Mesenchymal stem cell (in vitro differentiated cells and primary cell): Measurements from ENCODE around the gene PTTG2.

Source experiments
- DNase-seq: peaks from one replicate; pipeline ENCODE4 v3.0.0-alpha.2; 2013
- H2AFZ ChIP-seq: one replicate; pipeline ENCODE4 v1.6.1; 2013; ENCODE audit warnings: low read depth, mild to moderate bottlenecking, control low read depth, inconsistent platforms, low read length, moderate library complexity
- H2AK5ac ChIP-seq: 2 replicates; pipeline ENCODE4 v1.6.1; 2013; ENCODE audit warnings: low read length, moderate library complexity, mild to moderate bottlenecking, inconsistent platforms; ENCODE audit not compliant: severe bottlenecking
- H2BK120ac ChIP-seq: one replicate; pipeline ENCODE4 v1.6.1; 2013; ENCODE audit warnings: low read depth, mild to moderate bottlenecking, inconsistent platforms, low read length, moderate library complexity
- H2BK12ac ChIP-seq, 2 experiments: one replicate each; pipeline ENCODE4 v1.6.1; 2013; ENCODE audit warnings: inconsistent platforms in 2 of 2, low read length in 2 of 2, mild to moderate bottlenecking in 2 of 2, moderate library complexity in 2 of 2, control low read depth in 1 of 2
- H2BK15ac ChIP-seq: one replicate; pipeline ENCODE4 v1.6.1; 2013; ENCODE audit warnings: mild to moderate bottlenecking, low read depth, inconsistent platforms; ENCODE audit not compliant: poor library complexity, severe bottlenecking
- H2BK5ac ChIP-seq: 2 replicates; pipeline ENCODE4 v1.6.1; 2013; ENCODE audit warnings: low read depth, mild to moderate bottlenecking, low read length, control low read depth, inconsistent platforms; ENCODE audit not compliant: poor library complexity, severe bottlenecking
- H3K14ac ChIP-seq, 2 experiments: one replicate each; pipeline ENCODE4 v1.6.1; 2013; ENCODE audit warnings: inconsistent platforms in 2 of 2, low read length in 2 of 2, control low read depth in 1 of 2, mild to moderate bottlenecking in 1 of 2, moderate library complexity in 1 of 2
- H3K18ac ChIP-seq, 2 experiments: one replicate each; pipeline ENCODE4 v1.6.1; 2013; ENCODE audit warnings: inconsistent platforms in 2 of 2, low read length in 2 of 2, control low read depth in 1 of 2, low read depth in 1 of 2, mild to moderate bottlenecking in 1 of 2
- H3K23ac ChIP-seq, 2 experiments: one replicate each; pipeline ENCODE4 v1.6.1; 2013; ENCODE audit warnings: inconsistent platforms in 2 of 2, low read length in 2 of 2, mild to moderate bottlenecking in 2 of 2, moderate library complexity in 2 of 2, control low read depth in 1 of 2
- H3K27ac ChIP-seq: 2 replicates; pipeline ENCODE4 v1.5.1; 2013; ENCODE audit warnings: mild to moderate bottlenecking, moderate library complexity, low read length, control low read depth, inconsistent platforms; ENCODE audit not compliant: poor library complexity, severe bottlenecking
- H3K27me3 ChIP-seq, 2 experiments: 2 replicates each; pipeline versions ENCODE4 v1.6.1 to v1.7.0; 2013; ENCODE audit warnings: low read length in 2 of 2, mild to moderate bottlenecking in 2 of 2, moderate library complexity in 2 of 2, control low read depth in 1 of 2, inconsistent platforms in 1 of 2; ENCODE audit not compliant: control insufficient read depth in 1 of 2, insufficient read depth in 1 of 2
- H3K36me3 ChIP-seq, 2 experiments: 2 replicates each; pipeline versions ENCODE4 v1.6.1 to v1.7.0; 2013; ENCODE audit warnings: low read length in 2 of 2, control low read depth in 1 of 2, inconsistent platforms in 1 of 2, low read depth in 1 of 2, mild to moderate bottlenecking in 1 of 2; ENCODE audit not compliant: insufficient read depth in 2 of 2, control insufficient read depth in 1 of 2
- H3K4ac ChIP-seq, 2 experiments: one replicate each; pipeline ENCODE4 v1.6.1; 2013; ENCODE audit warnings: inconsistent platforms in 2 of 2, low read length in 2 of 2, mild to moderate bottlenecking in 2 of 2, moderate library complexity in 2 of 2, control low read depth in 1 of 2, low read depth in 1 of 2
- H3K4me1 ChIP-seq: 2 replicates; pipeline ENCODE4 v1.6.1; 2013; ENCODE audit warnings: low read depth, low read length, control low read depth; ENCODE audit not compliant: control insufficient read depth, insufficient read depth
- H3K4me2 ChIP-seq: 2 replicates; pipeline ENCODE4 v1.6.1; 2013; ENCODE audit warnings: low read length, mild to moderate bottlenecking, inconsistent platforms; ENCODE audit not compliant: poor library complexity, severe bottlenecking
- H3K4me3 ChIP-seq, 2 experiments: 2 replicates each; pipeline versions ENCODE4 v1.5.1 to v1.7.0; 2013; ENCODE audit warnings: low read length in 2 of 2, mild to moderate bottlenecking in 2 of 2, control low read depth in 1 of 2, low read depth in 1 of 2; ENCODE audit not compliant: insufficient read depth in 1 of 2
- H3K79me1 ChIP-seq: replicated peaks from 2 replicates; pipeline ENCODE4 v1.6.1; 2013; ENCODE audit warnings: mild to moderate bottlenecking, control low read depth, low read length, inconsistent platforms; ENCODE audit not compliant: poor library complexity, severe bottlenecking
- H3K9ac ChIP-seq: 2 replicates; pipeline ENCODE4 v1.7.0; 2013; ENCODE audit warnings: mild to moderate bottlenecking, low read length, moderate library complexity
- H3K9me3 ChIP-seq: 2 replicates; pipeline ENCODE4 v1.7.0; 2013; ENCODE audit warnings: mild to moderate bottlenecking, low read length; ENCODE audit not compliant: control insufficient read depth
- H4K8ac ChIP-seq: one replicate; pipeline ENCODE4 v1.6.1; 2013; ENCODE audit warnings: inconsistent platforms, mild to moderate bottlenecking, low read length, moderate library complexity
- H4K91ac ChIP-seq: one replicate; pipeline ENCODE4 v1.6.1; 2013; ENCODE audit warnings: mild to moderate bottlenecking, low read length, inconsistent platforms
- WGBS: methylation state at CpG from one replicate; pipeline ENCODE4 v1.1.7; 2013; ENCODE audit warnings: mixed read lengths; 5-methylcytosine and 5-hydroxymethylcytosine counted together

Gene PTTG2

DNA sequence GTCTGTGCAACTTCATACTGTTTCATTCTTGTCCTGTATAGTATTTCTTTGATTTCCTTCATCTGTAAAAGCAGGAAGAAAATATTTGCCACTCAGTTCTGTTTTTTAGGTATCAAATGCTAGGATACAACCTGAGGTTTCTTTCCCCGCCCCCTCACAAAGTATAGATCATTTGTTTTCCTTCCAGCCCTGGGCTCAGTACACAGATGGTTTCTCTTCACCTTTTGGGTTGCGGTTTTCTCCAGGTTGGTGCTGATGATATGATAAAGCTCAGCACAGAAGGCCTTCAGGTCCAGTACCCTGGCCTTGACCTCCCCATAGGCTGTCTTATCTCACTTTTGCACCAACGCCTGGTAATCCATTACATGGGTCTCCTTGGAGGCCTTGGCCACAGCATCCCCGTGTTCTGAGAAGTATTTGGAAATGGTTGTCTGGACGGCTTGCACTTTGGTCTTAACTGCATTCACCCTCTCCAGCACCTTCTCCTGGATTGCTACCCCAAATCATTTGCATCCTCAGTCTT, 35.2 kb downstream of the PTTG2 start:
- no peak overlapping the region for H3K18ac ChIP-seq
- WGBS: 91% methylated on average over 5 of the region's 5 CpGs
- H2BK120ac ChIP-seq: no peak overlapping the region
- no peak overlapping the region for H3K23ac ChIP-seq
- H3K9me3 ChIP-seq: no peaks in the 10 kb centered on the region
- H3K27ac ChIP-seq: no peak overlapping the region
- H3K27me3 ChIP-seq: no peaks in the 10 kb centered on the region
- H2BK12ac ChIP-seq: no peak overlapping the region
- H2AK5ac ChIP-seq: no peak overlapping the region
- no peak overlapping the region for H3K4me2 ChIP-seq
- no peak for DNase-seq
- no peak overlapping the region for H3K9ac ChIP-seq
- no peak overlapping the region for H3K4me3 ChIP-seq
- peaks cover 2% of the 10 kb centered on the region for H3K4me1 ChIP-seq
- no peak overlapping the region for H2BK15ac ChIP-seq
- no peak overlapping the region for H4K91ac ChIP-seq
- no peak overlapping the region for H4K8ac ChIP-seq
- H3K14ac ChIP-seq: no peak overlapping the region
- peaks cover 0 to 3% of the 10 kb centered on the region in 2 experiments for H3K36me3 ChIP-seq
- no peak overlapping the region for H2BK5ac ChIP-seq
- no peak overlapping the region for H2AFZ ChIP-seq
- H3K4ac ChIP-seq: no peak overlapping the region
- peaks cover 52% of the 10 kb centered on the region for H3K79me1 ChIP-seq

DNA sequence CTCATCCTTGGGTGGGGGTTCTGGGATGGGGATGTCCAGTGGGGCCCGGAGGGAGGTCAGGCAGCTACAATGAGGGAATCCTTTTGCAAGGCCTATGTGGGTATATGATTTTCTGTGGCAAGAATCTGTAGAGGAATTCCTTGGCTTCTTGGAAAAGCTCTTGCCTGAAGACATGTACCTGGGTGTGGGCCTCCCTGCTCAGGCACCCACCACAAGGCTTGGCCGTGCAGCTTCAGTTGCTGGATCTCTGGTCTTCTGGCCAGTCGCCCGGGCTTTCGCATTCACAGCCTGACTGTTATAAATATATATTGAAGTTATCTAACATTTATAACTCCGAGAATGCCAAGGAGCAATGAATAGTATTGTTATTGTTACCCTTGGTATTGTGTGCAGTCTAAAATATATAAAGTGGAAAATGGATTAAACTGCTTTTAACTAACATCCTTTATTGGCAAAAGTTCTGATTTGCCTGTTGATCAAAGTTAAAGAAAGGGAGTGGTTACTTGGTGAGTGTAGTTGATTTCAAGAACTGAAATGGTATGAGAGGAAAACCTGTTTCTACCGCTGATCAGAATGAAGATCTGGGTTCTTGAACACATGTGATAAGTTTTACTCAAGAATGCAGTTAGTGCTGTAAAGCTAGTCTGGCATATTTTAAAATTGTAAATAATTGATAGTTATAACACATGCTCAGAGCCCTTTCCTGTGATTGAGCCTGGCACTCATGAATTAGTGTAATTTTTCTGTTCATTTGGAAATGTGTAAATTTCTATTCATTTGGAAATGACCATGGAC, 36.0 kb downstream of the PTTG2 start:
- Histone ChIP-seq H3K9ac (no peak overlapping the region), H2AK5ac (no peak overlapping the region), H3K23ac (no peak overlapping the region), H3K79me1 (peaks cover 52% of the 10 kb centered on the region), H2AFZ (no peak overlapping the region), H3K18ac (no peak overlapping the region), H2BK12ac (no peak overlapping the region), H3K27ac (no peak overlapping the region), H3K27me3 (no peaks in the 10 kb centered on the region), H2BK15ac (no peak overlapping the region), H3K9me3 (no peaks in the 10 kb centered on the region), H3K36me3 (peaks cover 0 to 3% of the 10 kb centered on the region in 2 experiments), H2BK5ac (no peak overlapping the region), H2BK120ac (no peak overlapping the region), H4K8ac (no peak overlapping the region), H4K91ac (no peak overlapping the region), H3K4me1 (peaks cover 2% of the 10 kb centered on the region), H3K4me2 (no peak overlapping the region), H3K14ac (no peak overlapping the region), H3K4ac (no peak overlapping the region), H3K4me3 (no peak overlapping the region)
- no peak for DNase-seq
- WGBS: 100% methylated on average over 3 of the region's 7 CpGs

DNA sequence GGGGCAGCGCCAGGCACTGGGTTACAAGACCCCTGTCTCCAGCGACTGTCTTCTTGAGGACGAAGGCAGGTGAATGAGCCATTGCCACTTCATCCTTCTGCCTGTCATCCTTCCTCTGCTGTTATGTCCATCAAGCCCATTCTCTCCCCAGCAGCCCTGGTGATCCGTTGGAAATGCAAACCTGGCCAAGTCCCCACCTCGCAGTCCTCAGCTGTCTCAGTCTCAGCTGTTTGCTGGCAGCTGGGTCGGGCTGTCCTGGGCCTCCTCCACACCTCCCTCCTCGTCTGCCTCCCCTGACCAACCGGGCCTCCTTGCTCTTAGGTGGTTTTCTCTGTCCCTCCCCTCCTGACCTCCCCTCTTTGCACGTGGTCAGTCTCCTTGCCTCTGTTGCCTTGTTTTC, 38.0 kb downstream of the PTTG2 start:
- Histone ChIP-seq H2BK15ac (no peak overlapping the region), H3K4ac (no peak overlapping the region), H3K18ac (no peak overlapping the region), H2BK12ac (no peak overlapping the region), H4K8ac (no peak overlapping the region), H3K9ac (no peak overlapping the region), H3K23ac (peak overlapping the region in 1 of 2 experiments; percentile 42), H3K4me1 (peaks cover 2% of the 10 kb centered on the region), H2AFZ (no peak overlapping the region), H2BK120ac (no peak overlapping the region), H3K9me3 (no peaks in the 10 kb centered on the region), H2BK5ac (no peak overlapping the region), H4K91ac (no peak overlapping the region), H3K36me3 (peaks cover 0 to 3% of the 10 kb centered on the region in 2 experiments), H3K14ac (no peak overlapping the region), H2AK5ac (no peak overlapping the region), H3K79me1 (peaks cover 47% of the 10 kb centered on the region), H3K27ac (no peak overlapping the region), H3K4me2 (no peak overlapping the region), H3K27me3 (no peaks in the 10 kb centered on the region), H3K4me3 (no peak overlapping the region)
- DNase-seq: no peak
- 73% methylated on average over 9 of the region's 9 CpGs for WGBS

DNA sequence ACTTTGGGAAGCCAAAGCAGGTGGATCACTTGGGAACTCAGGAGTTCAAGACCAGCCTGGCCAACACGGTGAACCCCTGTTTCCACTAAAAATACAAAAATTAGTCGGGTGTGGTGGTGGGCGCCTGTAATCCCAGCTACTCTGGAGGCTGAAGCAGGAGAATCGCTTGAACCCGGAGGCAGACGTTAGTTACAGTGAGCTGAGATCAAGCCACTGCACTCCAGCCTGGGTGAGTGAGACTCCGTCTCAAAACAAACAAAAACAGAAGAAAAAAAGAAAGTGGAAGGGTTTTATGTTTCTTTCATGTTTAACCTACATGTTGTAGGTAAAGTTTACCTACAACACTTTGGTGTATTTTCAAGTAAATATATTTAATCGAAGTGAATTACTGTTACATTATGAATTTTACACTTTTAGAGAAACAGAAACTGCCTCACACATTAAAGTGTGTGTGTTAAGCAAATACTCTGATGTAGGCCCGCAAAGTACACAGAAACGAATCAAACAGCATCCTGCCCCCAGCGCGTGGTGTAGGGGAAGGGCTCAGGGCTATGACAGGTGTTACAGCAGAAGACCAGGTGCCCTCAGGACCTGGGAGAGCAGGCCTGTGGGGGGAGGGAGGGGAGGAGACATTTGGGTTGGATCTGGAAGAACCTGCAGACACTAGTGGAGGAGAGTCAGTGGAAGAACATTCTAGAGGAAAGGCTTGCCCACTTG, 39.0 kb downstream of the PTTG2 start:
- Histone ChIP-seq H3K9ac (no peak overlapping the region), H3K18ac (no peak overlapping the region), H2AK5ac (no peak overlapping the region), H3K4me3 (no peak overlapping the region), H3K4me1 (peaks cover 5% of the 10 kb centered on the region), H4K8ac (no peak overlapping the region), H3K9me3 (no peaks in the 10 kb centered on the region), H3K27ac (no peak overlapping the region), H2BK120ac (no peak overlapping the region), H3K4me2 (no peak overlapping the region), H2BK15ac (no peak overlapping the region), H3K14ac (peak overlapping the region in 1 of 2 experiments; percentile 87), H2BK5ac (no peak overlapping the region), H2BK12ac (no peak overlapping the region), H4K91ac (no peak overlapping the region), H3K36me3 (peaks cover 0 to 3% of the 10 kb centered on the region in 2 experiments), H2AFZ (no peak overlapping the region), H3K27me3 (no peaks in the 10 kb centered on the region), H3K4ac (no peak overlapping the region), H3K79me1 (peaks cover 46% of the 10 kb centered on the region), H3K23ac (no peak overlapping the region)
- no peak for DNase-seq
- WGBS: 94% methylated on average over 10 of the region's 12 CpGs
